GM23338 (cell line): ENCODE results near the gene RTN3.

Experiments used
- STAT1 ChIP-seq: IDR thresholded peaks from one replicate; pipeline ENCODE4 v1.6.1; 2016; ENCODE audit warnings: antibody characterized with exemption; ENCODE audit not compliant: unreplicated experiment
- ZNF114 ChIP-seq: fragments of 250-450 bp; sonication (Bioruptor Pico); IDR thresholded peaks from 2 replicates; pipeline ENCODE4 v1.5.0; 2020; ENCODE audit warnings: mild to moderate bottlenecking, moderate library complexity
- TF ChIP-seq, protein P1 (sequence below), 2 experiments: fragments of 200-600 bp in 1 of 2; sonication (generic) in 1 of 2; conservative IDR thresholded peaks; 2 replicates each; pipeline versions ENCODE4 v1.5.1 to v1.6.1; 2016 to 2017; ENCODE audit warnings: antibody characterized with exemption in 2 of 2, low read depth in 2 of 2, mild to moderate bottlenecking in 2 of 2, moderate library complexity in 1 of 2

DNA sequence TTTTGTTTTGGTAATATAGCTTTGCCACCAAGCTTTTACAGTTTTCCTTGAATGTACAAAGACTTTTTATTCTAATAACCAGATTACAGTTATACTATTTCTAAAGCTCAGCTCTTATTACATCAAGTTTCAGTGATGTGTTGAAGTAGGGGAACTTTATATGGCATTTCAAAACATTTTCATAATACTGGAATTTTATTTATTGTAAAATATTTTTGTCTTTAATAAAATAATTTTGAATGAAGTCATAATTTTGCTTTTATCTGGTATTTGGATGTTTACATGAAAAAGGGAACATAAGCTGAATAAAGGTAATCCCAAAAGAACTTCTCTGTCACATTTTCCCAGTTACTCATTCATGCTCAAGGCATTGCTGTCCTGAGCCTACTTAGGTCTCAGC is 34.7 kb downstream of the RTN3 start:
- TF ChIP-seq, protein P1, sequence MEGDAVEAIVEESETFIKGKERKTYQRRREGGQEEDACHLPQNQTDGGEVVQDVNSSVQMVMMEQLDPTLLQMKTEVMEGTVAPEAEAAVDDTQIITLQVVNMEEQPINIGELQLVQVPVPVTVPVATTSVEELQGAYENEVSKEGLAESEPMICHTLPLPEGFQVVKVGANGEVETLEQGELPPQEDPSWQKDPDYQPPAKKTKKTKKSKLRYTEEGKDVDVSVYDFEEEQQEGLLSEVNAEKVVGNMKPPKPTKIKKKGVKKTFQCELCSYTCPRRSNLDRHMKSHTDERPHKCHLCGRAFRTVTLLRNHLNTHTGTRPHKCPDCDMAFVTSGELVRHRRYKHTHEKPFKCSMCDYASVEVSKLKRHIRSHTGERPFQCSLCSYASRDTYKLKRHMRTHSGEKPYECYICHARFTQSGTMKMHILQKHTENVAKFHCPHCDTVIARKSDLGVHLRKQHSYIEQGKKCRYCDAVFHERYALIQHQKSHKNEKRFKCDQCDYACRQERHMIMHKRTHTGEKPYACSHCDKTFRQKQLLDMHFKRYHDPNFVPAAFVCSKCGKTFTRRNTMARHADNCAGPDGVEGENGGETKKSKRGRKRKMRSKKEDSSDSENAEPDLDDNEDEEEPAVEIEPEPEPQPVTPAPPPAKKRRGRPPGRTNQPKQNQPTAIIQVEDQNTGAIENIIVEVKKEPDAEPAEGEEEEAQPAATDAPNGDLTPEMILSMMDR (conservative IDR thresholded peaks at IDR 0.05; ENCODE audit: low read depth in 2 of 2) = no peak
- TF ChIP-seq STAT1 (no peak), ZNF114 (no peak)
